CD4-positive, alpha-beta T cell (primary cell): ENCODE results near the gene AUTS2. TPM values are rescaled to one million over a fixed set of nuclear protein-coding genes. Genes with fewer than 3 reads are reported as not detected.
A peak's percentile ranks its signal among the peaks of the same experiment; 100 is the strongest.

ENCODE experiments used
- ATAC-seq: fragments of 200-7000 bp; cut with Tn5 transposase; one replicate; pipeline ENCODE4 v1.10.0; 2022; ENCODE audit warnings: mild to moderate bottlenecking; ENCODE audit not compliant: poor library complexity
- CTCF ChIA-PET: fragments of 350-600 bp; sonication (Branson Sonifier 250); formaldehyde crosslinking; loops from one replicate; lab custom pipeline; 2021; ENCODE audit warnings: antibody characterized with exemption, inconsistent platforms; lab: Charles Lee
- POLR2A ChIA-PET: fragments of 350-600 bp; sonication (Branson Sonifier 250); formaldehyde crosslinking; loops from one replicate; lab custom pipeline; 2021; ENCODE audit warnings: antibody characterized with exemption, inconsistent platforms; lab: Charles Lee
- DNase-seq, 14 experiments: peaks; one replicate each; pipeline ENCODE4 v3.0.0-alpha.2; 2013 to 2020; ENCODE audit warnings: mixed read lengths in 2 of 14
- H3K27ac ChIP-seq, 2 donors: one replicate each; pipeline versions ENCODE4 v1.5.1 to v1.7.0; 2013; ENCODE audit warnings: low read length in 2 of 2, low read depth in 1 of 2, mild to moderate bottlenecking in 1 of 2
- H3K27me3 ChIP-seq, 2 experiments: 1 replicate in 1 of 2; 2 replicates in 1 of 2; pipeline versions ENCODE4 v1.6.1 to v1.7.0; 2013; ENCODE audit warnings: low read length in 2 of 2, control low read depth in 1 of 2, mild to moderate bottlenecking in 1 of 2, moderate library complexity in 1 of 2; ENCODE audit not compliant: insufficient read depth in 2 of 2, control insufficient read depth in 1 of 2
- H3K36me3 ChIP-seq: one replicate; pipeline ENCODE4 v1.6.1; 2013; ENCODE audit warnings: low read length, control low read depth; ENCODE audit not compliant: insufficient read depth
- H3K4me1 ChIP-seq: one replicate; pipeline ENCODE4 v1.6.1; 2013; ENCODE audit warnings: low read length, control low read depth; ENCODE audit not compliant: insufficient read depth
- H3K4me3 ChIP-seq: one replicate; pipeline ENCODE4 v1.5.1; 2013; ENCODE audit warnings: mild to moderate bottlenecking, low read length, moderate library complexity
- H3K9me3 ChIP-seq, 2 experiments: 1 replicate in 1 of 2; 2 replicates in 1 of 2; pipeline versions ENCODE4 v1.6.1 to v1.7.0; 2013; ENCODE audit warnings: low read length in 2 of 2, mild to moderate bottlenecking in 2 of 2, control low read depth in 1 of 2, moderate library complexity in 1 of 2; ENCODE audit not compliant: control insufficient read depth in 1 of 2, insufficient read depth in 1 of 2
- H3K27ac Mint-ChIP-seq: one replicate; pipeline ENCODE4 v1.8.0; 2020; ENCODE audit warnings: mixed read lengths
- H3K27me3 Mint-ChIP-seq: one replicate; pipeline ENCODE4 v1.8.0; 2021; ENCODE audit warnings: mixed read lengths
- H3K36me3 Mint-ChIP-seq: one replicate; pipeline ENCODE4 v1.8.0; 2021; ENCODE audit warnings: low read depth, mixed read lengths
- H3K4me1 Mint-ChIP-seq: one replicate; pipeline ENCODE4 v1.8.0; 2021; ENCODE audit warnings: low read depth, mixed read lengths
- H3K4me3 Mint-ChIP-seq: one replicate; pipeline ENCODE4 v1.8.0; 2020; ENCODE audit warnings: mild to moderate bottlenecking, mixed read lengths
- H3K9me3 Mint-ChIP-seq: one replicate; pipeline ENCODE4 v1.8.0; 2020; ENCODE audit warnings: mixed read lengths
- intact Hi-C, 2 experiments: fragments of 100-400 bp; cut with DNase I in 1 of 2; cut with micrococcal nuclease in 1 of 2; formaldehyde crosslinking; loops; one replicate each; pipeline versions ENCODE4 v1.15.1 to v1.9.0; 2023 to 2025; cut with DNase I, micrococcal nuclease
- total RNA-seq, 174 experiments: library from RNA in 2 of 174; stranded (reverse) in 2 of 174; gene quantifications; one replicate each; pipeline ENCODE4 v1.2.3 and lab custom pipeline; 2021 to 2026
- TF ChIP-seq, protein P1 (sequence below): fragments of 200-600 bp; IDR thresholded peaks from one replicate; pipeline ENCODE4 v1.8.0; 2022; ENCODE audit warnings: antibody characterized with exemption, mild to moderate bottlenecking

Gene AUTS2
- total RNA-seq, 2 experiments from 2014 or later: 43.6 to 47.6 TPM

DNA sequence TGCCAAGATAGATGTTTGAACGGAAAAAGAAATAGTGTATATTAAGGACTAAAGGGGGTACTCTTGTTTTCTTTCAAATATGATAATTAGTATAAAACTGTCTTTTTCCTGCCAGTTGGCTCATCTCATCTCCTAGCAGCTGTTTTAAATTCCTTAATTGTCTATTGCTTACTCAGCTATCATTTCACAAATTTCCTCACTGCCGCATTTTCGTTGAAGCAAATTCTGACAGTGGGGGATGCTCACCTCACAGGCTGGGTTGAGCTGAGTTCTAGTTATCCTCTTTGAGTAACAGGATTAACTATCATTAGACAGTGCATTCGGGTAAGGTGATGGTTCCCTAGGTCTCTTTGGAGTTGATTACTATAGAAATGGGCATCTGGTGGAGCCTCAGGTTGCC, 592.0 kb downstream of the AUTS2 start:
- no peaks in the 10 kb centered on the region for H3K4me1 Mint-ChIP-seq
- peaks cover 9% of the 10 kb centered on the region for H3K27me3 Mint-ChIP-seq
- Histone ChIP-seq H3K27ac (no peak overlapping the region), H3K27me3 (no peaks in the 10 kb centered on the region), H3K4me3 (no peak overlapping the region), H3K9me3 (no peaks in the 10 kb centered on the region), H3K4me1 (no peaks in the 10 kb centered on the region), H3K36me3 (no peaks in the 10 kb centered on the region)
- no peaks in the 10 kb centered on the region for H3K36me3 Mint-ChIP-seq
- DNase-seq: no peak
- TF ChIP-seq, protein P1, sequence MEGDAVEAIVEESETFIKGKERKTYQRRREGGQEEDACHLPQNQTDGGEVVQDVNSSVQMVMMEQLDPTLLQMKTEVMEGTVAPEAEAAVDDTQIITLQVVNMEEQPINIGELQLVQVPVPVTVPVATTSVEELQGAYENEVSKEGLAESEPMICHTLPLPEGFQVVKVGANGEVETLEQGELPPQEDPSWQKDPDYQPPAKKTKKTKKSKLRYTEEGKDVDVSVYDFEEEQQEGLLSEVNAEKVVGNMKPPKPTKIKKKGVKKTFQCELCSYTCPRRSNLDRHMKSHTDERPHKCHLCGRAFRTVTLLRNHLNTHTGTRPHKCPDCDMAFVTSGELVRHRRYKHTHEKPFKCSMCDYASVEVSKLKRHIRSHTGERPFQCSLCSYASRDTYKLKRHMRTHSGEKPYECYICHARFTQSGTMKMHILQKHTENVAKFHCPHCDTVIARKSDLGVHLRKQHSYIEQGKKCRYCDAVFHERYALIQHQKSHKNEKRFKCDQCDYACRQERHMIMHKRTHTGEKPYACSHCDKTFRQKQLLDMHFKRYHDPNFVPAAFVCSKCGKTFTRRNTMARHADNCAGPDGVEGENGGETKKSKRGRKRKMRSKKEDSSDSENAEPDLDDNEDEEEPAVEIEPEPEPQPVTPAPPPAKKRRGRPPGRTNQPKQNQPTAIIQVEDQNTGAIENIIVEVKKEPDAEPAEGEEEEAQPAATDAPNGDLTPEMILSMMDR: no peak
- H3K27ac Mint-ChIP-seq: no peak overlapping the region
- no peak for ATAC-seq
- H3K4me3 Mint-ChIP-seq: no peak overlapping the region
- H3K9me3 Mint-ChIP-seq: no peaks in the 10 kb centered on the region
- POLR2A ChIA-PET: interaction anchor here (0.9 kb wide), 1 partner anchor 235 kb away, joined by 3 read pairs; no protein-coding TSS in a partner anchor
- CTCF ChIA-PET: no interaction called here
- intact Hi-C loops: loop anchor here (5.0 kb wide), 1 partner anchor 507 kb away; no protein-coding TSS in a partner anchor

DNA sequence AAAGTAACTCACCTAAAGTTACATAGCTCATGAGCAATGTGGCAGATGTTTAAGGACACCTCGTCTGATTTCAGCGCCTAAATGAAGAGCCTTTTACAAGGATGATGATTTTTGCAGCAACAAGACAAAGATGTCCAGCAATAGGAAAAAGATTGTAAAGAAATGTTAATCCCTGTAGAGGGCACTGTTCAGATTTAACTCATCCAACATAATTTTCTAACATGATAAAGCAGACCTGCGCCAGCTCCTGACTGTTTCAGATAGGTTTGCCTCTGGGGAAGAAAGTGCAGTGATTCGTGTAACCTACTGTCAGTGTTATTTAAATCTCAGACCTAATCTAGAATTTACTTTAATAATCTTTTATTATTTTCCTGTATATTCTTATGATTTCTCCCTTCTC, 595.2 kb downstream of the AUTS2 start:
- Histone ChIP-seq H3K27me3 (no peaks in the 10 kb centered on the region), H3K4me3 (no peak overlapping the region), H3K4me1 (no peaks in the 10 kb centered on the region), H3K36me3 (no peaks in the 10 kb centered on the region), H3K9me3 (no peaks in the 10 kb centered on the region), H3K27ac (no peak overlapping the region)
- ATAC-seq: no peak
- POLR2A ChIA-PET: no interaction called here
- CTCF ChIA-PET: interaction anchor here (0.6 kb wide), 1 partner anchor 504 kb away, joined by 3 read pairs; no protein-coding TSS in a partner anchor
- Mint-ChIP-seq H3K4me3 (no peak overlapping the region), H3K27ac (no peak overlapping the region), H3K9me3 (no peaks in the 10 kb centered on the region), H3K27me3 (peaks cover 5% of the 10 kb centered on the region), H3K4me1 (no peaks in the 10 kb centered on the region), H3K36me3 (no peaks in the 10 kb centered on the region)
- intact Hi-C loops: loop anchor here (5.0 kb wide), 1 partner anchor 504 kb away; no protein-coding TSS in a partner anchor
- peak in 3 of 14 experiments; percentile 16 to 31 (median 17) for DNase-seq
- TF ChIP-seq, protein P1: no peak

DNA sequence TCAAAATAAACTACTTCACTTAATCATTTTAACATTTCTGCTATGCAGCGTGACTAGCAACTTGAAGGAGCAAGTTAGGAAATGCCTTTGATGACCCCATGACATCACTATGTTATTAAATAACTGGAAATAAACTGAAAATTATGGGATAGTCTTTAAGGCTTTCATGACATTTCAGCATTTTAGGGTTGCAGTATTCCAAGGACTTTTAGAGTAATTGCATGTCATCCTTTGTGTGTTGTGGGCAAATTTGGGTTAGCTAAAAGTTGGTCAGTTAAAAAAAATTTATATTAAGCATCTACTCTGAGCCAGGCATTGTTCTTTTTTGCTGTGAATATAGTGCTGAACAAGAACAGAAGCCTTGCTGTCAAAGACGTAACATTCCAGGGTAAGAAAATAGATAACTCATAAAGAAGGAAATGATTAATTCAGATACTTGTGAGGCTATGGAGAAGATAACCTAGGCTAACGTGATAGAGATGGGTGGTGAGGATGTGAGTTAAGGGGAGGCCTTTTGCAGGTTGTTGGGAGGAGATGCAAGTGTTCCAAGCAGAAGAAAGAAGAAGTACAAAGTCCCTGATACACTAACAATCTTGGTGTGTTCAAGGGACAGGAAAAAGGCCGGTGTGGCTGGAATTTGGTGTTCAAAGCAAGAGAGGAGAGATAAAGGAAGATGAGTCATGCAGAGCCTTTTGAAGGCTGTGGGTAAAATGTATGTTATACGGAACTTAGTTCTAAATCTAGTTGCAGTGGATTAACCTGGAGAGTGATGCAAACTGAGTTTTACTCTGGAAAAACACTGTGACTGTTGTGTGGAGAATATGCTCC, 610.2 kb downstream of the AUTS2 start:
- CTCF ChIA-PET: no interaction called here
- no peak overlapping the region for H3K27ac Mint-ChIP-seq
- no peak overlapping the region for H3K4me3 Mint-ChIP-seq
- no peak overlapping the region for H3K4me3 ChIP-seq
- H3K27me3 ChIP-seq: no peaks in the 10 kb centered on the region
- H3K9me3 Mint-ChIP-seq: no peaks in the 10 kb centered on the region
- no peaks in the 10 kb centered on the region for H3K4me1 ChIP-seq
- H3K9me3 ChIP-seq: peaks cover 0 to 3% of the 10 kb centered on the region in 2 experiments
- no peaks in the 10 kb centered on the region for H3K4me1 Mint-ChIP-seq
- POLR2A ChIA-PET: no interaction called here
- TF ChIP-seq, protein P1: no peak
- H3K36me3 ChIP-seq: no peaks in the 10 kb centered on the region
- H3K27ac ChIP-seq: no peak overlapping the region
- H3K27me3 Mint-ChIP-seq: no peaks in the 10 kb centered on the region
- no peaks in the 10 kb centered on the region for H3K36me3 Mint-ChIP-seq
- ATAC-seq (no peak), DNase-seq (peak in 1 of 14 experiments; percentile 14)
- intact Hi-C loops: no loop called here
